Epidermal melanocyte (primary cell): ENCODE measurements around the gene SP8.

Experiments
- DNase-seq: peaks from one replicate; pipeline ENCODE4 v3.0.0; 2011; ENCODE audit warnings: low spot score; ENCODE audit not compliant: insufficient read length

The SP8 gene

GRCh38 chr7:20794676-20795075 is 8.0 kb upstream of the SP8 start:
- no peak for DNase-seq

- DNase-seq: no peak
Observed at GRCh38 chr7:20793694-20794394, 7.2 kb upstream of the SP8 start.

- no peak for DNase-seq
Observed at GRCh38 chr7:20793248-20793647, 6.6 kb upstream of the SP8 start.

- DNase-seq: no peak
Observed at GRCh38 chr7:20791538-20792434, 5.1 kb upstream of the SP8 start.

- no peak for DNase-seq
Observed at GRCh38 chr7:20790375-20790774, 3.7 kb upstream of the SP8 start.

GRCh38 chr7:20788420-20788990 is 1.8 kb upstream of the SP8 start:
- DNase-seq: no peak

GRCh38 chr7:20787660-20788419 is 1.2 kb upstream of the SP8 start:
- DNase-seq: no peak

GRCh38 chr7:20786421-20786778 is 286 bp downstream of the SP8 start:
- no peak for DNase-seq

GRCh38 chr7:20786049-20786412 is 655 bp downstream of the SP8 start:
- DNase-seq: no peak

GRCh38 chr7:20785157-20786048 is 1.3 kb downstream of the SP8 start:
- DNase-seq: no peak

- DNase-seq: no peak
Observed at GRCh38 chr7:20784388-20785156, 2.1 kb downstream of the SP8 start.

- no peak for DNase-seq
Observed at GRCh38 chr7:20783700-20784387, 2.8 kb downstream of the SP8 start.

GRCh38 chr7:20783125-20783699 is 3.5 kb downstream of the SP8 start:
- DNase-seq: no peak

GRCh38 chr7:20779041-20779440 is 7.6 kb downstream of the SP8 start:
- DNase-seq: no peak

- no peak for DNase-seq
Observed at GRCh38 chr7:20778063-20778721, 8.5 kb downstream of the SP8 start.

- no peak for DNase-seq
Observed at GRCh38 chr7:20777377-20778062, 9.2 kb downstream of the SP8 start.

GRCh38 chr7:20776942-20777341 is 9.7 kb downstream of the SP8 start:
- no peak for DNase-seq
